ENCODE data around the gene PCMTD2. TPM values are rescaled to one million over a fixed set of nuclear protein-coding genes. Genes with fewer than 3 reads are reported as not detected.

Gene PCMTD2
- total RNA-seq, 4 donors from 2014 or later: 36.5 to 54.8 (median 44.5) TPM

- H3K4me3 ChIP-seq: no peak overlapping the region
- no peaks in the 10 kb centered on the region for H3K9me3 ChIP-seq
- peaks cover 0 to 16% (median 0%) of the 10 kb centered on the region in 4 donors for H3K4me1 ChIP-seq
- DNase-seq (ENCODE audit: extremely low spot score): no peak
- WGBS: 95% methylated on average over 10 of the region's 17 CpGs
- H3K27ac ChIP-seq (replicated peaks in 1 of 4): no peak overlapping the region
- TF ChIP-seq CTCF (IDR thresholded peaks at IDR 0.05): no peak
- no peak for TF ChIP-seq EP300 (IDR thresholded peaks at IDR 0.05)
- TF ChIP-seq POLR2AphosphoS5 (IDR thresholded peaks at IDR 0.05): no peak
- TF ChIP-seq POLR2A (IDR thresholded peaks at IDR 0.05; ENCODE audit: low read depth): no peak
- H3K36me3 ChIP-seq: no peaks in the 10 kb centered on the region
- no peaks in the 10 kb centered on the region for H3K27me3 ChIP-seq
- intact Hi-C loops (cut with DNase I): no loop called here
These were observed 18.2 kb upstream of the PCMTD2 start for GRCh38 chr20:64237316-64237715.

GRCh38 chr20:64238115-64238825 is 17.3 kb upstream of the PCMTD2 start:
- 71% methylated on average over 11 of the region's 11 CpGs for WGBS
- Histone ChIP-seq H3K4me1 (peaks cover 0 to 10% (median 0%) of the 10 kb centered on the region in 4 donors), H3K4me3 (no peak overlapping the region), H3K9me3 (no peaks in the 10 kb centered on the region), H3K27me3 (no peaks in the 10 kb centered on the region), H3K36me3 (no peaks in the 10 kb centered on the region), H3K27ac (replicated peaks in 1 of 4) (no peak overlapping the region)
- DNase-seq (ENCODE audit: extremely low spot score): no peak
- intact Hi-C loops (cut with DNase I): no loop called here
- TF ChIP-seq CTCF (IDR thresholded peaks at IDR 0.05) (no peak), POLR2A (IDR thresholded peaks at IDR 0.05; ENCODE audit: low read depth) (no peak), EP300 (IDR thresholded peaks at IDR 0.05) (no peak), POLR2AphosphoS5 (IDR thresholded peaks at IDR 0.05) (no peak)

- Histone ChIP-seq H3K27ac (replicated peaks in 1 of 4) (no peak overlapping the region), H3K9me3 (no peaks in the 10 kb centered on the region), H3K27me3 (no peaks in the 10 kb centered on the region), H3K4me3 (no peak overlapping the region), H3K36me3 (no peaks in the 10 kb centered on the region), H3K4me1 (peaks cover 0 to 10% (median 0%) of the 10 kb centered on the region in 4 donors)
- TF ChIP-seq POLR2A (IDR thresholded peaks at IDR 0.05; ENCODE audit: low read depth) (no peak), POLR2AphosphoS5 (IDR thresholded peaks at IDR 0.05) (no peak), EP300 (IDR thresholded peaks at IDR 0.05) (no peak), CTCF (IDR thresholded peaks at IDR 0.05) (no peak)
- intact Hi-C loops (cut with DNase I): no loop called here
- 73% methylated on average over 7 of the region's 7 CpGs for WGBS
- no peak for DNase-seq (ENCODE audit: extremely low spot score)
These were observed 16.6 kb upstream of the PCMTD2 start for GRCh38 chr20:64238851-64239387.

DNA sequence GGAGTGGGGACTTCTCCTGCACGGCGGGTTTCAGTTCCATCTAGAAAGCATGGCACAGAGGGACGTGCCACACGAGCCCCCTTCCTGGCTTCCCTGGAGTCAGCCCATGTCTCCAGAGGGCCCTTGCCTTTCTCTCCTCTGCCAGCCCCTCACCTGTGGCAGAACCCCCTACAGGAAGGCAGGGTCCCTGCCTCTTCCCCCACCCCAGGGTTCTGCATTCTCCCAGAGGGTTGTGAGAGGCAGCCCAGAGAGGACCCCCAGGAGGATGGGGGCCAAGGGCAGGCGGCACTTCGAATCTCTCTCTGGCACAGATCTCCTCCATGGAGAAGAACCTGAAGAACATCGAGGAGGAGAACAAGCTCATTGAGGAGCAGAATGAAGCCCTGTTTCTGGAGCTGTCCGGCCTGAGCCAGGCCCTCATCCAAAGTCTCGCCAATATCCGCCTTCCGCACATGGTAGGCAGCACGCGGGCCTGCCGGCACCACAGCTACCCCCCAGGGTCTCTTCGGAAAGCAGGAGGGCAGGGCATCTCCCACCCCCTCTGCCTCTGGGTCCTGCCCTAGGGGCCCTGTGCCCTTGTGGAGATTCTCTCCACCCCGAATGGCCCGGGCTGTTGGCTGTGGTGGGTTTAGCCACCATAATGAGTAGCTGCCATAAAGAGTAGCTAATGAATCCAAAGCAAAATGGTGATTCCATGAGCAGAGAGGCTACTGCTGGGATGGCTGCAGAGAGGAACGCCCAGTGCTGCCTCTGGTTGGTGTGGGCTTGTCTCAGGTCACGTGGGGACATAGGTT is 15.9 kb upstream of the PCMTD2 start:
- 88% methylated on average over 13 of the region's 19 CpGs for WGBS
- H3K9me3 ChIP-seq: no peaks in the 10 kb centered on the region
- no peak overlapping the region for H3K4me3 ChIP-seq
- TF ChIP-seq POLR2A (IDR thresholded peaks at IDR 0.05; ENCODE audit: low read depth) (no peak), CTCF (IDR thresholded peaks at IDR 0.05) (no peak), POLR2AphosphoS5 (IDR thresholded peaks at IDR 0.05) (no peak), EP300 (IDR thresholded peaks at IDR 0.05) (no peak)
- no peak for DNase-seq (ENCODE audit: extremely low spot score)
- peaks cover 0 to 6% (median 0%) of the 10 kb centered on the region in 4 donors for H3K4me1 ChIP-seq
- peaks cover 0 to 5% (median 0%) of the 10 kb centered on the region in 4 donors for H3K27me3 ChIP-seq
- no peak overlapping the region for H3K27ac ChIP-seq (replicated peaks in 1 of 4)
- no peaks in the 10 kb centered on the region for H3K36me3 ChIP-seq
- intact Hi-C loops (cut with DNase I): no loop called here
